GM23338 (cell line): ENCODE measurements around the gene POLE. TPM values are rescaled to one million over a fixed set of nuclear protein-coding genes. Genes with fewer than 3 reads are reported as not detected.

ENCODE experiments used
- EZH2 ChIP-seq: fragments of 200-600 bp; sonication (generic); IDR thresholded peaks from one replicate; pipeline ENCODE4 v1.8.0; 2017; ENCODE audit warnings: antibody characterized with exemption, mild to moderate bottlenecking, low read depth; ENCODE audit not compliant: unreplicated experiment
- NANOG ChIP-seq: IDR thresholded peaks from 2 replicates; pipeline ENCODE4 v1.6.1; 2016; ENCODE audit warnings: antibody characterized with exemption, borderline replicate concordance
- POLR2AphosphoS5 ChIP-seq: IDR thresholded peaks from 2 replicates; pipeline ENCODE4 v1.6.1; 2016; ENCODE audit warnings: antibody characterized with exemption, low read depth
- STAT1 ChIP-seq: IDR thresholded peaks from one replicate; pipeline ENCODE4 v1.6.1; 2016; ENCODE audit warnings: antibody characterized with exemption; ENCODE audit not compliant: unreplicated experiment
- polyA plus RNA-seq: library from polyadenylated mRNA; unstranded; fragments of >200 nt; fragmentation: Nextera tagmentation; extraction: Ambion mirVana; gene quantifications from 2 replicates; pipeline ENCODE4 v1.2.1, GENCODE V29; 2016
- total RNA-seq: library from RNA; depleted of rRNA; stranded (reverse); fragments of >200 nt; shearing (Covaris generic); gene quantifications from 2 replicates; pipeline ENCODE4 v1.2.3, GENCODE V29; 2014
- TF ChIP-seq, protein P1 (sequence below): IDR thresholded peaks from 2 replicates; pipeline ENCODE4 v1.6.1; 2016; ENCODE audit warnings: antibody characterized with exemption
- TF ChIP-seq, protein P2 (sequence below): fragments of 250-450 bp; sonication (Bioruptor Pico); IDR thresholded peaks from 2 replicates; pipeline ENCODE4 v1.5.0; 2020; ENCODE audit warnings: mild to moderate bottlenecking, moderate library complexity

POLE gene
- total and polyA plus RNA-seq, 2 experiments from 2014 or later, result 33.6 to 125 TPM

DNA sequence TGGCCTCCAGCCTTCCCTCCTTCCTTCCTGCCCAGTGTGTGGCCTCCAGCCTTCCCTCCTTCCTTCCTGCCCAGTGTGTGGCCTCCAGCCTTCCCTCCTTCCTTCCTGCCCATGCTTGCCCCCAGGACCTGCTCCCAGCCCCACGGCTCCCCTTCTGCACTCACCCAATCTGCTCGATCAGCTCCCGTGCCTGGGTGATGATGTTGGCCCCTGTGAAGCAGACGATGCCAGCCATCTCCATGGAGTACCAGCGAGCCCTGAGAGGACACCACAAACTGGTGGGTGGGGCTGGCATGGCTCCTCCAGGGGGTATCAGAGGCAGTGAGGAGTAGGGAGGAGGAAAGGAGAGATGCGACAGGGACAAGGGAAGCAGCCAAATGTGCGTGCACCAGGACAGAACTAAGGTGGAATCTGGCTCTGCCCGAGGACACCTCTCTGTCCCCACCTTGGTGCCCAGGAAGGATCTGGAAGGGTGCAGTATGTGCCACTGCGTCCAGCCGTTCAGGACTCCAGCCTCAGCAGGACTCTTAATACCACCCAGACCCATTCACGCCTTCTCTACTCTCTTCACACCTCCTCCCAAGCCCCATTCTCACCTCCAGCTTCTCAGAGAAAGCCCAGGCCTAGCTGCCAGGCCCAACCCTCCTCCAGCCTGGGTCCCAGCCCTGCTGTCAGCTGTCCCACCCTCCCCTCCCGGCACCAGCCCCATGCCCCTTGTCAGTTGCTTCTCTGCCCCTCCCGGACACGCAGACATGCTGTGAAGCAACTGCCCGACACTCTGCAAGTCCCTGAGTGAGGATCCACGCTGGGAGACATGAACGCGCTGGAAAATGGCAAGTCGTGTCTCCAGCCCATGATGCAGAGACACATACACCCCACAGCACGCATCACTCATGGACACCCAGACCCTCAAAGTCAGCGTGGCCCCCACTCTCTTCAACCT, 22.7 kb downstream of the POLE start (continued):
- TF ChIP-seq, protein P1, sequence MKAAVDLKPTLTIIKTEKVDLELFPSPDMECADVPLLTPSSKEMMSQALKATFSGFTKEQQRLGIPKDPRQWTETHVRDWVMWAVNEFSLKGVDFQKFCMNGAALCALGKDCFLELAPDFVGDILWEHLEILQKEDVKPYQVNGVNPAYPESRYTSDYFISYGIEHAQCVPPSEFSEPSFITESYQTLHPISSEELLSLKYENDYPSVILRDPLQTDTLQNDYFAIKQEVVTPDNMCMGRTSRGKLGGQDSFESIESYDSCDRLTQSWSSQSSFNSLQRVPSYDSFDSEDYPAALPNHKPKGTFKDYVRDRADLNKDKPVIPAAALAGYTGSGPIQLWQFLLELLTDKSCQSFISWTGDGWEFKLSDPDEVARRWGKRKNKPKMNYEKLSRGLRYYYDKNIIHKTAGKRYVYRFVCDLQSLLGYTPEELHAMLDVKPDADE, result no peak
- TF ChIP-seq, protein P2, sequence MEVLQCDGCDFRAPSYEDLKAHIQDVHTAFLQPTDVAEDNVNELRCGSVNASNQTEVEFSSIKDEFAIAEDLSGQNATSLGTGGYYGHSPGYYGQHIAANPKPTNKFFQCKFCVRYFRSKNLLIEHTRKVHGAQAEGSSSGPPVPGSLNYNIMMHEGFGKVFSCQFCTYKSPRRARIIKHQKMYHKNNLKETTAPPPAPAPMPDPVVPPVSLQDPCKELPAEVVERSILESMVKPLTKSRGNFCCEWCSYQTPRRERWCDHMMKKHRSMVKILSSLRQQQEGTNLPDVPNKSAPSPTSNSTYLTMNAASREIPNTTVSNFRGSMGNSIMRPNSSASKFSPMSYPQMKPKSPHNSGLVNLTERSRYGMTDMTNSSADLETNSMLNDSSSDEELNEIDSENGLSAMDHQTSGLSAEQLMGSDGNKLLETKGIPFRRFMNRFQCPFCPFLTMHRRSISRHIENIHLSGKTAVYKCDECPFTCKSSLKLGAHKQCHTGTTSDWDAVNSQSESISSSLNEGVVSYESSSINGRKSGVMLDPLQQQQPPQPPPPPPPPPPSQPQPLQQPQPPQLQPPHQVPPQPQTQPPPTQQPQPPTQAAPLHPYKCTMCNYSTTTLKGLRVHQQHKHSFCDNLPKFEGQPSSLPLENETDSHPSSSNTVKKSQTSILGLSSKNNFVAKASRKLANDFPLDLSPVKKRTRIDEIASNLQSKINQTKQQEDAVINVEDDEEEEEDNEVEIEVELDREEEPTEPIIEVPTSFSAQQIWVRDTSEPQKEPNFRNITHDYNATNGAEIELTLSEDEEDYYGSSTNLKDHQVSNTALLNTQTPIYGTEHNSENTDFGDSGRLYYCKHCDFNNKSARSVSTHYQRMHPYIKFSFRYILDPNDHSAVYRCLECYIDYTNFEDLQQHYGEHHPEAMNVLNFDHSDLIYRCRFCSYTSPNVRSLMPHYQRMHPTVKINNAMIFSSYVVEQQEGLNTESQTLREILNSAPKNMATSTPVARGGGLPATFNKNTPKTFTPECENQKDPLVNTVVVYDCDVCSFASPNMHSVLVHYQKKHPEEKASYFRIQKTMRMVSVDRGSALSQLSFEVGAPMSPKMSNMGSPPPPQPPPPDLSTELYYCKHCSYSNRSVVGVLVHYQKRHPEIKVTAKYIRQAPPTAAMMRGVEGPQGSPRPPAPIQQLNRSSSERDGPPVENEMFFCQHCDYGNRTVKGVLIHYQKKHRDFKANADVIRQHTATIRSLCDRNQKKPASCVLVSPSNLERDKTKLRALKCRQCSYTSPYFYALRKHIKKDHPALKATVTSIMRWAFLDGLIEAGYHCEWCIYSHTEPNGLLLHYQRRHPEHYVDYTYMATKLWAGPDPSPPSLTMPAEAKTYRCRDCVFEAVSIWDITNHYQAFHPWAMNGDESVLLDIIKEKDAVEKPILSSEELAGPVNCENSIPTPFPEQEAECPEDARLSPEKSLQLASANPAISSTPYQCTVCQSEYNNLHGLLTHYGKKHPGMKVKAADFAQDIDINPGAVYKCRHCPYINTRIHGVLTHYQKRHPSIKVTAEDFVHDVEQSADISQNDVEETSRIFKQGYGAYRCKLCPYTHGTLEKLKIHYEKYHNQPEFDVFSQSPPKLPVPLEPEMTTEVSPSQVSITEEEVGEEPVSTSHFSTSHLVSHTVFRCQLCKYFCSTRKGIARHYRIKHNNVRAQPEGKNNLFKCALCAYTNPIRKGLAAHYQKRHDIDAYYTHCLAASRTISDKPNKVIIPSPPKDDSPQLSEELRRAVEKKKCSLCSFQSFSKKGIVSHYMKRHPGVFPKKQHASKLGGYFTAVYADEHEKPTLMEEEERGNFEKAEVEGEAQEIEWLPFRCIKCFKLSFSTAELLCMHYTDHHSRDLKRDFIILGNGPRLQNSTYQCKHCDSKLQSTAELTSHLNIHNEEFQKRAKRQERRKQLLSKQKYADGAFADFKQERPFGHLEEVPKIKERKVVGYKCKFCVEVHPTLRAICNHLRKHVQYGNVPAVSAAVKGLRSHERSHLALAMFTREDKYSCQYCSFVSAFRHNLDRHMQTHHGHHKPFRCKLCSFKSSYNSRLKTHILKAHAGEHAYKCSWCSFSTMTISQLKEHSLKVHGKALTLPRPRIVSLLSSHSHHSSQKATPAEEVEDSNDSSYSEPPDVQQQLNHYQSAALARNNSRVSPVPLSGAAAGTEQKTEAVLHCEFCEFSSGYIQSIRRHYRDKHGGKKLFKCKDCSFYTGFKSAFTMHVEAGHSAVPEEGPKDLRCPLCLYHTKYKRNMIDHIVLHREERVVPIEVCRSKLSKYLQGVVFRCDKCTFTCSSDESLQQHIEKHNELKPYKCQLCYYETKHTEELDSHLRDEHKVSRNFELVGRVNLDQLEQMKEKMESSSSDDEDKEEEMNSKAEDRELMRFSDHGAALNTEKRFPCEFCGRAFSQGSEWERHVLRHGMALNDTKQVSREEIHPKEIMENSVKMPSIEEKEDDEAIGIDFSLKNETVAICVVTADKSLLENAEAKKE, result no peak
- no peak for TF ChIP-seq NANOG
- TF ChIP-seq POLR2AphosphoS5, result no peak
- TF ChIP-seq EZH2, result no peak
- no peak for TF ChIP-seq STAT1
